Natural killer cell (primary cell): ENCODE measurements around the gene RERE. TPM values are rescaled to one million over a fixed set of nuclear protein-coding genes. Genes with fewer than 3 reads are reported as not detected.

Experiments
- ATAC-seq, 3 donors: fragments of 150-1000 bp in 2 of 3; fragments of 200-7000 bp in 1 of 3; cut with Tn5 transposase; 1 replicate in 1 of 3; 2 replicates in 2 of 3; pipeline ENCODE4 v1.10.0; 2021; ENCODE audit warnings: mild to moderate bottlenecking in 2 of 3, moderate library complexity in 2 of 3
- DNase-seq, 2 donors: peaks; one replicate each; pipeline versions ENCODE4 v3.0.0 to v3.0.0-alpha.2; 2013 to 2021; ENCODE audit warnings: mixed read lengths in 1 of 2
- H3K27ac ChIP-seq: one replicate; pipeline ENCODE4 v1.5.1; 2013; ENCODE audit warnings: mild to moderate bottlenecking, low read length
- H3K27me3 ChIP-seq: one replicate; pipeline ENCODE4 v1.6.1; 2013; ENCODE audit warnings: low read length; ENCODE audit not compliant: control insufficient read depth, insufficient read depth
- H3K36me3 ChIP-seq: one replicate; pipeline ENCODE4 v1.6.1; 2013; ENCODE audit warnings: low read length; ENCODE audit not compliant: control insufficient read depth, insufficient read depth
- H3K4me1 ChIP-seq: one replicate; pipeline ENCODE4 v1.6.1; 2013; ENCODE audit warnings: low read length; ENCODE audit not compliant: control insufficient read depth, insufficient read depth
- H3K4me3 ChIP-seq: one replicate; pipeline ENCODE4 v1.5.1; 2013; ENCODE audit warnings: low read length
- H3K9me3 ChIP-seq: one replicate; pipeline ENCODE4 v1.6.1; 2013; ENCODE audit warnings: low read length; ENCODE audit not compliant: control insufficient read depth, insufficient read depth
- H3K27ac Mint-ChIP-seq, 2 donors: one replicate each; pipeline ENCODE4 v1.8.0; 2022; ENCODE audit warnings: mild to moderate bottlenecking in 2 of 2, mixed read lengths in 2 of 2, moderate library complexity in 1 of 2
- H3K27me3 Mint-ChIP-seq, 2 donors: one replicate each; pipeline ENCODE4 v1.8.0; 2022; ENCODE audit warnings: low read depth in 2 of 2, mixed read lengths in 2 of 2
- H3K36me3 Mint-ChIP-seq: one replicate; pipeline ENCODE4 v1.8.0; 2022; ENCODE audit warnings: mixed read lengths
- H3K4me1 Mint-ChIP-seq, 2 donors: one replicate each; pipeline ENCODE4 v1.8.0; 2022; ENCODE audit warnings: mixed read lengths in 2 of 2
- H3K4me3 Mint-ChIP-seq: one replicate; pipeline ENCODE4 v1.8.0; 2022; ENCODE audit warnings: mild to moderate bottlenecking, moderate library complexity, mixed read lengths
- H3K9me3 Mint-ChIP-seq, 2 donors: one replicate each; pipeline ENCODE4 v1.8.0; 2022; ENCODE audit warnings: mixed read lengths in 2 of 2
- CTCF ChIP-seq: fragments of 200-600 bp; IDR thresholded peaks from one replicate; pipeline ENCODE4 v1.8.0; 2022; ENCODE audit warnings: antibody characterized with exemption
- WGBS: methylation state at CpG from one replicate; pipeline ENCODE4 v1.1.7; 2013; ENCODE audit warnings: missing lambda C conversion rate; ENCODE audit not compliant: insufficient coverage; 5-methylcytosine and 5-hydroxymethylcytosine counted together
- intact Hi-C: fragments of 100-400 bp; cut with micrococcal nuclease; formaldehyde crosslinking; loops from one replicate; pipeline ENCODE4 v1.14.2; 2022
- total RNA-seq, 4 donors: library from RNA; stranded (reverse); fragments of 120-200 nt in 1 of 4; gene quantifications; one replicate each; pipeline versions ENCODE4 v1.2.3 to v1.2.4, GENCODE V29; 2013 to 2022

RERE gene
- total RNA-seq, 3 donors from 2014 or later (not counting 1 experiment from before 2014, with no cell fraction given): 67.7 to 76.0 (median 73.0) TPM

GRCh38 chr1:8669606-8670335 lies 147.7 kb downstream of the RERE start:
- DNase-seq (no peak), ATAC-seq (peak in 2 of 3 donors; percentile 15 to 30)
- no peaks in the 10 kb centered on the region for H3K27me3 Mint-ChIP-seq
- WGBS: 53% methylated on average over 3 of the region's 4 CpGs
- Histone ChIP-seq H3K36me3 (no peaks in the 10 kb centered on the region), H3K27ac (no peak overlapping the region), H3K27me3 (no peaks in the 10 kb centered on the region), H3K9me3 (no peaks in the 10 kb centered on the region), H3K4me1 (peaks cover 6% of the 10 kb centered on the region), H3K4me3 (no peak overlapping the region)
- intact Hi-C loops: no loop called here
- no peaks in the 10 kb centered on the region for H3K36me3 Mint-ChIP-seq
- H3K4me3 Mint-ChIP-seq: peak overlapping the region; percentile 58
- peak overlapping the region; percentile 37 to 74 for H3K27ac Mint-ChIP-seq
- H3K4me1 Mint-ChIP-seq: peaks cover 37 to 41% of the 10 kb centered on the region in 2 donors
- H3K9me3 Mint-ChIP-seq: no peaks in the 10 kb centered on the region
- no peak for TF ChIP-seq CTCF

- Mint-ChIP-seq H3K9me3 (no peaks in the 10 kb centered on the region), H3K27ac (peak overlapping the region in 1 of 2 donors; percentile 15), H3K4me3 (no peak overlapping the region), H3K4me1 (peaks cover 37 to 41% of the 10 kb centered on the region in 2 donors), H3K36me3 (no peaks in the 10 kb centered on the region), H3K27me3 (no peaks in the 10 kb centered on the region)
- Histone ChIP-seq H3K27ac (no peak overlapping the region), H3K36me3 (no peaks in the 10 kb centered on the region), H3K4me1 (peaks cover 19% of the 10 kb centered on the region), H3K9me3 (no peaks in the 10 kb centered on the region), H3K27me3 (no peaks in the 10 kb centered on the region), H3K4me3 (no peak overlapping the region)
- 84% methylated on average over 3 of the region's 5 CpGs for WGBS
- intact Hi-C loops: no loop called here
- no peak for ATAC-seq
- TF ChIP-seq CTCF: no peak
- no peak for DNase-seq
Observed at GRCh38 chr1:8667869-8668594, 149.4 kb downstream of the RERE start.

GRCh38 chr1:8666389-8667167 lies 150.9 kb downstream of the RERE start:
- WGBS: 76% methylated on average over 5 of the region's 5 CpGs
- intact Hi-C loops: no loop called here
- Histone ChIP-seq H3K27me3 (no peaks in the 10 kb centered on the region), H3K9me3 (no peaks in the 10 kb centered on the region), H3K4me3 (no peak overlapping the region), H3K4me1 (peaks cover 24% of the 10 kb centered on the region), H3K27ac (no peak overlapping the region), H3K36me3 (no peaks in the 10 kb centered on the region)
- Mint-ChIP-seq H3K36me3 (no peaks in the 10 kb centered on the region), H3K4me1 (peaks cover 34 to 41% of the 10 kb centered on the region in 2 donors), H3K4me3 (no peak overlapping the region), H3K27me3 (no peaks in the 10 kb centered on the region), H3K27ac (no peak overlapping the region), H3K9me3 (no peaks in the 10 kb centered on the region)
- DNase-seq (no peak), ATAC-seq (no peak)
- no peak for TF ChIP-seq CTCF
